ENCODE measurements around the gene EXOC6B. TPM values are rescaled to one million over a fixed set of nuclear protein-coding genes. Genes with fewer than 3 reads are reported as not detected.

EXOC6B gene
- total RNA-seq, 4 donors from 2014 or later, result 54.9 to 93.7 (median 64.6) TPM

DNA sequence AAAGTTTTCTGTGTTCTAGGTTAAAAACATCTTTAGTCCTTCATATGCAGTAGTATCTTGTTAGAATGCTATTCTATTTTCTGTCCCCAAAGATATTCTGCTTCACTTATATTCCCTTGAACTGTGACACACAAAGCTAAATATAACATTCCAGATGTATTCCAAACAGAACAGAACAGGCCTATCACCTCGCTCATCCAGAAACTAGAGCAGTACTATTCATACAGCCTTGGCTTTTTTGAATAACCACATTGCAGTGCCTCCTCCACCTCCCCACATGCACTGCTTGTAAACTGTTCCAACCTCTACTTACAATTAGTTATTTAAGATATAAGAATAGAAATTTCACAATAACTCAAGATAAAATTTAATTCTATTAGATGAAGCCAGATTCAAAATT is 196.8 kb downstream of the EXOC6B start:
- Histone ChIP-seq H3K36me3 (no peaks in the 10 kb centered on the region), H3K4me3 (no peak overlapping the region), H3K27me3 (no peaks in the 10 kb centered on the region), H3K27ac (no peak overlapping the region), H3K4me1 (no peaks in the 10 kb centered on the region), H3K9me3 (no peaks in the 10 kb centered on the region)
- DNase-seq, result no peak
- TF ChIP-seq, protein P1, sequence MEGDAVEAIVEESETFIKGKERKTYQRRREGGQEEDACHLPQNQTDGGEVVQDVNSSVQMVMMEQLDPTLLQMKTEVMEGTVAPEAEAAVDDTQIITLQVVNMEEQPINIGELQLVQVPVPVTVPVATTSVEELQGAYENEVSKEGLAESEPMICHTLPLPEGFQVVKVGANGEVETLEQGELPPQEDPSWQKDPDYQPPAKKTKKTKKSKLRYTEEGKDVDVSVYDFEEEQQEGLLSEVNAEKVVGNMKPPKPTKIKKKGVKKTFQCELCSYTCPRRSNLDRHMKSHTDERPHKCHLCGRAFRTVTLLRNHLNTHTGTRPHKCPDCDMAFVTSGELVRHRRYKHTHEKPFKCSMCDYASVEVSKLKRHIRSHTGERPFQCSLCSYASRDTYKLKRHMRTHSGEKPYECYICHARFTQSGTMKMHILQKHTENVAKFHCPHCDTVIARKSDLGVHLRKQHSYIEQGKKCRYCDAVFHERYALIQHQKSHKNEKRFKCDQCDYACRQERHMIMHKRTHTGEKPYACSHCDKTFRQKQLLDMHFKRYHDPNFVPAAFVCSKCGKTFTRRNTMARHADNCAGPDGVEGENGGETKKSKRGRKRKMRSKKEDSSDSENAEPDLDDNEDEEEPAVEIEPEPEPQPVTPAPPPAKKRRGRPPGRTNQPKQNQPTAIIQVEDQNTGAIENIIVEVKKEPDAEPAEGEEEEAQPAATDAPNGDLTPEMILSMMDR (IDR thresholded peaks at IDR 0.05), result no peak
- no peak for TF ChIP-seq POLR2A (IDR thresholded peaks at IDR 0.05)

DNA sequence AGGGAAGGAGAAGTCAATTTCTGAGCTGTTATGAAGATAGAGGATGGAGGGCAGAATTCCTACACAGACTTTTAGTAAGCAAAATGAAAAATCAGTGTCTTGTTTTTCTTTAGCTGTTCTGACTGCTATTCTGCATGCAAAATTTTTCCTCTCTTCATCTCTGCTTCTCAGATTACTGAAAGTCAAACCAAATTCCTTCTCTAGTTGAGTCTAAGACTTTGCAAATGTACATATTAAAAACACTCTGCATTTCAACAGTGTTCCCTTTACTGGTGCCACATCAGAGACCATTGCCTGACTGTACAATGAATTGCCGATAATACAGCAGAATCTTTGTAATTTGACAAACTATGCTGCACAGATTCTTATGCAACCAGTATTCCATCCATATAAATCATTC is 198.8 kb downstream of the EXOC6B start:
- no peak overlapping the region for H3K4me3 ChIP-seq
- H3K36me3 ChIP-seq, result no peaks in the 10 kb centered on the region
- H3K4me1 ChIP-seq, result no peaks in the 10 kb centered on the region
- no peaks in the 10 kb centered on the region for H3K9me3 ChIP-seq
- TF ChIP-seq, protein P1 (IDR thresholded peaks at IDR 0.05), result no peak
- TF ChIP-seq POLR2A (IDR thresholded peaks at IDR 0.05), result no peak
- H3K27me3 ChIP-seq, result no peaks in the 10 kb centered on the region
- DNase-seq, result no peak
- no peak overlapping the region for H3K27ac ChIP-seq

DNA sequence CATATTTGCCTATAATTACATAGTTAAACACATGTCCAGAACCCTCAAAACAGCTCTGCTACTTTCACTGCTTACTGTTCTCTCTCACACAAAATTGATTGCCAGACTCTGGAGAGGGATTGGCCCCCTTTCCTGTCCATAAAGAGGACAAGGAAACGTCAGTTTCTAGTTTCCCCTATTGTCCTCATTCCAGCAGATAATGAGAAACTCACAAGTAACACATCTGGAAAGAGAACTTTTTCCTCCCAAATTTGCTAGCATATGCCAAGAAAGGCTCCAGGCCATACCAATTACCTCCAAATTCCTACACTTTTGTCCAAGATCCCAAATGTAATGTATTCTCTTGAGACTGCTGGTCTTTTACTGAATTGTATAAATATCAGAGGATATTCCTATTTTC is 200.5 kb downstream of the EXOC6B start:
- Histone ChIP-seq H3K4me3 (no peak overlapping the region), H3K9me3 (no peaks in the 10 kb centered on the region), H3K27ac (no peak overlapping the region), H3K27me3 (no peaks in the 10 kb centered on the region), H3K4me1 (no peaks in the 10 kb centered on the region), H3K36me3 (no peaks in the 10 kb centered on the region)
- no peak for TF ChIP-seq POLR2A (IDR thresholded peaks at IDR 0.05)
- TF ChIP-seq, protein P1 (IDR thresholded peaks at IDR 0.05), result no peak
- DNase-seq, result no peak

DNA sequence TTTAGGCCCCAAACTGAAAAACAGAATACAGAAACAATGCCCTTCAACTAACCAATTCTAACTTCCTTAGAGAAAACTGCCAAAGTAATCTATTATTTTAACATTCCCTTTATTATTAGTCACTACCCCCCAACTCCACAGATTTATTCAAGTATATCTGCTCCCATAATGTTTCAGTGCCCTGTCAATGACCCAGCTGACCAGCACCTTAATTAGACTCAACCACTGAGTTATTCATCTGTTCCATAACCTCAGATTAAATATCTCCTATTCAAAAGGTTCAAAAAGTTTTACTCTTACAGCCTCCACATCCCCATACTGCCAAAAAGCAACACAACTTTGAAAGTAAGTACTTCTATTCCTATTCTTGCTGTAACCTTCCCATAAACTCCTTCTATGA is 202.4 kb downstream of the EXOC6B start:
- DNase-seq, result no peak
- no peak overlapping the region for H3K4me3 ChIP-seq
- H3K36me3 ChIP-seq, result no peaks in the 10 kb centered on the region
- H3K9me3 ChIP-seq, result no peaks in the 10 kb centered on the region
- no peaks in the 10 kb centered on the region for H3K27me3 ChIP-seq
- no peak for TF ChIP-seq POLR2A (IDR thresholded peaks at IDR 0.05)
- TF ChIP-seq, protein P1 (IDR thresholded peaks at IDR 0.05), result no peak
- H3K27ac ChIP-seq, result no peak overlapping the region
- H3K4me1 ChIP-seq, result no peaks in the 10 kb centered on the region

DNA sequence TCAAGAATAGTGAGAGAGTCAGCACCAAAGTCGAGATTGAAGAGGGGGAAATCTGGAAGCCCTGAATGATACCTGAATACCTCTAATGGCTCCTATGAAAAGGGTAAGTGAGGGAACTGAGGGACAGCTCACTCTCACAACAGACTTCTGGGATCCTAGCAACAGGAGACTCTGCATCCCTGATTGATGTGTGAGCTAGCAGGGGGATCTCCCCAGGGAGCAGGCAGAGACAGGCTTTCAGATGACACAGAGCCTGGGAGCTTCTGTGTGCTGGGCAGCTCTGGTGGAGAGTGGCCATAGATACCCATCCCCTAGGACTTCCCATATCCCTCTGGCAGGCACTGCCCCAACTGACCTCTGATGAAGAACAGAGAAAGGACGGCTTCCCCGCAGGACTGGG is 206.2 kb downstream of the EXOC6B start:
- Histone ChIP-seq H3K27me3 (no peaks in the 10 kb centered on the region), H3K9me3 (no peaks in the 10 kb centered on the region), H3K4me3 (no peak overlapping the region), H3K36me3 (no peaks in the 10 kb centered on the region), H3K27ac (no peak overlapping the region), H3K4me1 (no peaks in the 10 kb centered on the region)
- no peak for DNase-seq
- no peak for TF ChIP-seq POLR2A (IDR thresholded peaks at IDR 0.05)
- TF ChIP-seq, protein P1 (IDR thresholded peaks at IDR 0.05), result no peak

DNA sequence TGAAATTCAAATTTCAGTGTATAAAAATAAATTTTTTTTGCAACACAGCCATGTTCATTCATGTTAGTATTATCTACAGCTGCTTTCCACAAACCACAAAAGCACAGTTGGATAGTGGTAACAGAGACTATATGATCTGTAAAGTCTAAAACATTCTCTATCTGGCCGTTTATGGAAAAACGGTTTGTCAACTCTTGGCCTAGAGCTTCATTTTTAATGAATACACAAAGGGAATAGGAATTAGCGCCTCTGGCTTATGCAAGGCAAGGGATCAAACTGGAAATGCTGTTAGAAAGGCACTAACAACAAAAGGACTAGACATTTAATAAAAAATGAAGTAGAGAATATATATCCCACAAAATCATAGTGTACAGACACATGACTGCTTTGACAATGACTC is 211.9 kb downstream of the EXOC6B start:
- Histone ChIP-seq H3K4me1 (no peaks in the 10 kb centered on the region), H3K36me3 (no peaks in the 10 kb centered on the region), H3K27me3 (no peaks in the 10 kb centered on the region), H3K9me3 (no peaks in the 10 kb centered on the region), H3K27ac (no peak overlapping the region), H3K4me3 (no peak overlapping the region)
- no peak for DNase-seq
- no peak for TF ChIP-seq POLR2A (IDR thresholded peaks at IDR 0.05)
- TF ChIP-seq, protein P1 (IDR thresholded peaks at IDR 0.05), result no peak
